Activated CD8-positive, alpha-beta T cell treated with anti-CD3 and anti-CD28 coated beads for 36 hours (primary cell): ENCODE results near the gene CLEC2L. TPM values are rescaled to one million over a fixed set of nuclear protein-coding genes. Genes with fewer than 3 reads are reported as not detected.

Experiments used
- ATAC-seq: fragments of 200-7000 bp; cut with Tn5 transposase; one replicate; pipeline ENCODE4 v1.10.0; 2021; ENCODE audit warnings: mild to moderate bottlenecking, moderate library complexity
- CTCF ChIA-PET: fragments of 350-600 bp; sonication (Branson Sonifier 250); formaldehyde crosslinking; loops from one replicate; lab custom pipeline; 2021; ENCODE audit warnings: antibody characterized with exemption; lab: Charles Lee
- POLR2A ChIA-PET: fragments of 350-600 bp; sonication (Branson Sonifier 250); formaldehyde crosslinking; loops from one replicate; lab custom pipeline; 2021; ENCODE audit warnings: antibody characterized with exemption; lab: Charles Lee
- DNase-seq: peaks from one replicate; pipeline ENCODE4 v3.0.0-alpha.2; 2020
- H3K27ac Mint-ChIP-seq: one replicate; pipeline ENCODE4 v1.8.0; 2021; ENCODE audit warnings: mild to moderate bottlenecking, mixed read lengths
- H3K27me3 Mint-ChIP-seq: one replicate; pipeline ENCODE4 v1.8.0; 2021; ENCODE audit warnings: mixed read lengths
- H3K36me3 Mint-ChIP-seq: one replicate; pipeline ENCODE4 v1.8.0; 2021; ENCODE audit warnings: low read depth, mixed read lengths
- H3K4me1 Mint-ChIP-seq: one replicate; pipeline ENCODE4 v1.8.0; 2021; ENCODE audit warnings: low read depth, mixed read lengths
- H3K4me3 Mint-ChIP-seq: one replicate; pipeline ENCODE4 v1.8.0; 2021; ENCODE audit warnings: mild to moderate bottlenecking, moderate library complexity, mixed read lengths
- H3K9me3 Mint-ChIP-seq: one replicate; pipeline ENCODE4 v1.8.0; 2021; ENCODE audit warnings: mixed read lengths
- intact Hi-C: fragments of 100-400 bp; cut with micrococcal nuclease; formaldehyde crosslinking; loops from one replicate; pipeline ENCODE4 v1.10.0; 2022
- total RNA-seq, 2 experiments: library from RNA; stranded (reverse); gene quantifications; one replicate each; pipeline ENCODE4 v1.2.3, GENCODE V29; 2021
- TF ChIP-seq, protein P1 (sequence below): fragments of 200-600 bp; IDR thresholded peaks from one replicate; pipeline ENCODE4 v1.8.0; 2022; ENCODE audit warnings: antibody characterized with exemption, mild to moderate bottlenecking

CLEC2L gene
- total RNA-seq, 2 experiments from 2014 or later = not detected

DNA sequence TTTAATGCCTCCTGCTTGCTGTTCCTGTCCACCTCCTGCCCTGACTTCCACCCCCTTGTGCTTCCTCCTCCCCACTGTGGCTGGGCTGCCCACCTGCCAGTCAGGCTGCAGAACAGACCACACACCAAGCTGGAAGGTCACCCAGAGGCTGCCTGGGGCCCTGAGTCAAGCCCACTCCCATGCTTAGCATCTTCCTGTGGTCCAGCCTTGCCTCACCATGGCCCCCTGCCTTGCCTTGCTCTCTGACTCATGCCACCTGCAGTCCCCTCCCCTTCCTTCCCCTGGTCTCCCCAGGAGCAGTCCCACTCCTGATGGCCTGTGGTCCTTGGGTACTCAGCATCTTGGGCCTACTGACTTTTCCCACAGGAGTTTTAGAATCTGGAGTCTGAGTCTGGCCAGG, 2.3 kb downstream of the CLEC2L start:
- Mint-ChIP-seq H3K4me1 (peaks cover 5% of the 10 kb centered on the region), H3K36me3 (no peaks in the 10 kb centered on the region), H3K27me3 (peaks cover 34% of the 10 kb centered on the region), H3K9me3 (no peaks in the 10 kb centered on the region), H3K4me3 (no peak overlapping the region), H3K27ac (no peak overlapping the region)
- ATAC-seq = no peak
- intact Hi-C loops = no loop called here
- ChIA-PET CTCF (no interaction called here), POLR2A (no interaction called here)
- TF ChIP-seq, protein P1, sequence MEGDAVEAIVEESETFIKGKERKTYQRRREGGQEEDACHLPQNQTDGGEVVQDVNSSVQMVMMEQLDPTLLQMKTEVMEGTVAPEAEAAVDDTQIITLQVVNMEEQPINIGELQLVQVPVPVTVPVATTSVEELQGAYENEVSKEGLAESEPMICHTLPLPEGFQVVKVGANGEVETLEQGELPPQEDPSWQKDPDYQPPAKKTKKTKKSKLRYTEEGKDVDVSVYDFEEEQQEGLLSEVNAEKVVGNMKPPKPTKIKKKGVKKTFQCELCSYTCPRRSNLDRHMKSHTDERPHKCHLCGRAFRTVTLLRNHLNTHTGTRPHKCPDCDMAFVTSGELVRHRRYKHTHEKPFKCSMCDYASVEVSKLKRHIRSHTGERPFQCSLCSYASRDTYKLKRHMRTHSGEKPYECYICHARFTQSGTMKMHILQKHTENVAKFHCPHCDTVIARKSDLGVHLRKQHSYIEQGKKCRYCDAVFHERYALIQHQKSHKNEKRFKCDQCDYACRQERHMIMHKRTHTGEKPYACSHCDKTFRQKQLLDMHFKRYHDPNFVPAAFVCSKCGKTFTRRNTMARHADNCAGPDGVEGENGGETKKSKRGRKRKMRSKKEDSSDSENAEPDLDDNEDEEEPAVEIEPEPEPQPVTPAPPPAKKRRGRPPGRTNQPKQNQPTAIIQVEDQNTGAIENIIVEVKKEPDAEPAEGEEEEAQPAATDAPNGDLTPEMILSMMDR = no peak
- no peak for DNase-seq

DNA sequence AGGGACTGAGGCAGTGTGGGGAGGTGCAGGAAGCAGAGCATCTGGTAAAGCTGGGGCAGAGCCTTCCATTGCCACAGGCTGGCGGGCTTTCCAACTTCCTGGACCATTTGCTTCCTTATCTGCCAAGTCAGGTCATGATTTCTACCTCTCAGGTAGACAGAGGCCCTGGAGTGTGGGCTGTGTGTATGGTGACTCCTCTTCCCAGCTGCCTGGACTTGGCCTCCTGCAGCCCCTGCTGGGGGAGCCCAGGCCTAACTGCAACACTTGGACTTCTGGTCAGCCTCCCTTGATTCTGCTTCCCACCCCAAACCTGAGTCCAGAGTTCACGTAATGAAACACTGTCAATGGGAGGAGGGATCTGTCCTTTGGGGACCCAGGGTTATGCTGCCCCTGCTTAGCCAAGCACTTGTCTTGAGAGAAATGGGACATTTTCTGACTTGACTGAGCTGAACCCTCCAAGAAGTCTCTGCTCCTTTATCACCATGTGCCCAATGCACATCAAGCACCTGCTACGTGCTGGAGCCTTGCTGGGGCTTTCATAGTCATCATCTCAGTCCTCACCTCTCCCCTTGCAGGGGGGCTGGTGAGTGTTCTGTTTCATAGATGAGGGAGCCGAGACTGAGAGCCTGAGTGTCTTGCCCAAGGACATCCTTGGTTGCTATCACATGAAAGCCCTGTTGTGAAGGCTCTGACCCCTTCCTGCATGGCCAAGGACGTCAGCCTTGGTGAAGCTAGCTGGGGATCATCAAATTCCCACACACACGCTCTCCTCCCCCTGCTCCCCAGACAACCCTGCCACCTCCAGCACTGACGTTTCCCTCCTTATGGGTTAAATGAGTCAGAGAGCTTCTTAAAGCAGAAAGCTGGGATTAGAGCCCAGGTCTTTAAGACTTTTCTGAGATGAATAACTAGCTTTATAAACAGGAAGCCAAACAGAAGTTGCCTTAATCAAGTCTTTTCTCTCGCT, 3.4 kb downstream of the CLEC2L start:
- ChIA-PET POLR2A (no interaction called here), CTCF (no interaction called here)
- peaks cover 28% of the 10 kb centered on the region for H3K27me3 Mint-ChIP-seq
- no peak overlapping the region for H3K27ac Mint-ChIP-seq
- H3K4me3 Mint-ChIP-seq = no peak overlapping the region
- no peak for DNase-seq
- H3K4me1 Mint-ChIP-seq = peaks cover 5% of the 10 kb centered on the region
- no peaks in the 10 kb centered on the region for H3K36me3 Mint-ChIP-seq
- TF ChIP-seq, protein P1 = no peak
- intact Hi-C loops = no loop called here
- no peak for ATAC-seq
- H3K9me3 Mint-ChIP-seq = no peaks in the 10 kb centered on the region

DNA sequence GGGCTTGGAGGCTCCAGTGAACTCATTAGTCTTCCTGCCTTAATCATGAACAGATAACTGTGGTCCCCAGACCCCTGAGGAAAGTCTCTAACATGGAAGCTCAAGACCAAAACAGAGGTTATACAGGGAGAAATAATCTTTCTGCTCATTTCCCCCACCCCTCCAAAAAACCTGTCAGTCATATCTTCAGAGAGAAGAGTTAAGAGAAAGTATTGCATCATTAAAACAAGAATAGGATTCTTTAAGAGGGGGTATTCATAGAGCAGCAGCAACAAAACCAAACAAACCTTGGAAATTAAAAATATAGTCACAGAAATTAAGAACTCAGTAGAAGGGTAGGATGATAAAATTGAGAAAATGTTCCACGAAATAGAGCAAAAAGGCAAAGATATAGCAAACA, 7.6 kb downstream of the CLEC2L start:
- no peaks in the 10 kb centered on the region for H3K36me3 Mint-ChIP-seq
- no peak overlapping the region for H3K4me3 Mint-ChIP-seq
- no peak overlapping the region for H3K27ac Mint-ChIP-seq
- peaks cover 2% of the 10 kb centered on the region for H3K4me1 Mint-ChIP-seq
- ChIA-PET CTCF (no interaction called here), POLR2A (no interaction called here)
- TF ChIP-seq, protein P1 = no peak
- intact Hi-C loops = no loop called here
- ATAC-seq (no peak), DNase-seq (no peak)
- H3K9me3 Mint-ChIP-seq = no peaks in the 10 kb centered on the region
- peaks cover 3% of the 10 kb centered on the region for H3K27me3 Mint-ChIP-seq

DNA sequence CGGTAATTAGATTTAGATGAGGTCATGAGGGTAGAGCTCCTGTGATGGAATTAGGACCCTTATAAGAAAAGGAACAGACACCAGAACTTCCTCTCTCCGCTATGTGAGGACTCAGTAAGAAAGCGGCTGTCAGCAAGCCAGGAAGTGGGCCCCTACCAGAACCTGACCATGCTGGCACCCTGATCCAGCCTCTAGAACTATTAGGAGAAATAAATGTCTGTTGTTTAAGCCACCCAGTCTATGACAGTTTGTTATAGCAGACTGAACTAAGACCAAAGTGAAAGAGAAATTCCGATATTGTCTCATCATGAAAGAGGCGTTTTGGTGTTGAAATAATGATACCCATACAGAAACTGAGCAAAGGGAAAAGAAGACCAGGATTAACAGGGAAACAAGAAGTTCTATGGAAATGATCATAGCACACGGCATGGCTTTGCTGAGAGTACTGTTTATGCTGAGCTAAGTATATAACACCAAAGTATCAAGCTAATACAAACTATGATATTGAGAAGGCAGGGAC, 9.2 kb downstream of the CLEC2L start:
- CTCF ChIA-PET = interaction anchor here (1.0 kb wide), 1 partner anchor 33 kb away, joined by 3 read pairs; no protein-coding TSS in a partner anchor
- no peaks in the 10 kb centered on the region for H3K36me3 Mint-ChIP-seq

More for the DNA sequence above, 9.2 kb downstream of the CLEC2L start:
- H3K27ac Mint-ChIP-seq = no peak overlapping the region
- H3K4me1 Mint-ChIP-seq = no peaks in the 10 kb centered on the region
- TF ChIP-seq, protein P1 = no peak
- POLR2A ChIA-PET = no interaction called here
- no peaks in the 10 kb centered on the region for H3K9me3 Mint-ChIP-seq
- peaks cover 2% of the 10 kb centered on the region for H3K27me3 Mint-ChIP-seq
- intact Hi-C loops = no loop called here
- H3K4me3 Mint-ChIP-seq = no peak overlapping the region
- DNase-seq (no peak), ATAC-seq (no peak)
